OCI-LY1 (cell line): ENCODE results near the gene MAGED2.

ENCODE experiments used
- CTCF ChIP-seq: fragments of 200-600 bp; sonication (generic), shearing (Covaris generic); IDR thresholded peaks from 2 replicates; pipeline ENCODE4 v1.5.1; 2017; ENCODE audit warnings: mild to moderate bottlenecking, antibody characterized with exemption, low read length, moderate library complexity, mixed read lengths
- EZH2 ChIP-seq: fragments of 200-600 bp; sonication (generic), shearing (Covaris generic); IDR thresholded peaks from 2 replicates; pipeline ENCODE4 v1.8.0; 2017; ENCODE audit warnings: borderline replicate concordance, mixed run types, mild to moderate bottlenecking, antibody characterized with exemption, low read length, moderate library complexity, mixed read lengths

- no peak for TF ChIP-seq CTCF
- TF ChIP-seq EZH2, result no peak
Observed at GRCh38 chrX:54842607-54843006, 35.1 kb downstream of the MAGED2 start.
